Stomach smooth muscle (tissue), 2 donors: Measurements from ENCODE around the gene TNRC6C.

Source experiments
- H3K27ac ChIP-seq: one replicate; pipeline ENCODE4 v1.7.0; 2013; ENCODE audit warnings: mild to moderate bottlenecking, low read length, inconsistent platforms
- H3K27me3 ChIP-seq, 2 donors: one replicate each; pipeline ENCODE4 v1.7.0; 2013; ENCODE audit warnings: low read length in 2 of 2; ENCODE audit not compliant: insufficient read depth in 2 of 2, control insufficient read depth in 1 of 2
- H3K36me3 ChIP-seq, 2 donors: one replicate each; pipeline ENCODE4 v1.7.0; 2013; ENCODE audit warnings: low read length in 2 of 2; ENCODE audit not compliant: control insufficient read depth in 2 of 2, insufficient read depth in 2 of 2
- H3K4me1 ChIP-seq: one replicate; pipeline ENCODE4 v1.7.0; 2013; ENCODE audit warnings: low read length; ENCODE audit not compliant: control insufficient read depth, insufficient read depth
- H3K4me3 ChIP-seq, 2 donors: one replicate each; pipeline ENCODE4 v1.7.0; 2013; ENCODE audit warnings: low read length in 2 of 2
- H3K9ac ChIP-seq, 2 donors: one replicate each; pipeline ENCODE4 v1.7.0; 2013; ENCODE audit warnings: low read length in 2 of 2, mild to moderate bottlenecking in 1 of 2
- H3K9me3 ChIP-seq, 2 donors: one replicate each; pipeline ENCODE4 v1.7.0; 2013; ENCODE audit warnings: low read length in 2 of 2; ENCODE audit not compliant: control insufficient read depth in 2 of 2
- donor health status: healthy.
- donor health status: Pancreatic carcinoma.

Gene TNRC6C

DNA sequence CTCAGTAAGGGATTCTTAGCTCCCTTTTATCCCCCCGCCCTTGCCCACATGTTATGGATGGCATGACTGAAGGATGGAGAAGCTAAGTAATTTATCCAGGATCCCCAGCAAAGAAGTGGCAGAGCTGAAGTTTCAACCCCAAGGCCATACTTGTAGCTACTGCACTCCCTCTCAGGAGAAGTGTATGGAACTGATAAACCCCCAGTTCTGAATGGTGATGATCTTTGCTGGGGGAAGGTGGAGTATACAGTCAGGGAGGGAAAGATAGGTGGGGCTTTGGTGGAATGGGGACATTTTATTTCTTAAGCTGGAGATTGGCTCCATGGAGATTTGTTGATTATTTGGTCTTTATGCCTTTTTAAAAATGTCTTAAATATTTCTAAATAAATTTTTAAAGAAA is 58.3 kb downstream of the TNRC6C start:
- H3K27me3 ChIP-seq: no peaks in the 10 kb centered on the region
- H3K9ac ChIP-seq: no peak overlapping the region
- no peak overlapping the region for H3K27ac ChIP-seq
- peaks cover 2 to 3% of the 10 kb centered on the region in 2 donors for H3K36me3 ChIP-seq
- H3K4me3 ChIP-seq: no peak overlapping the region
- no peaks in the 10 kb centered on the region for H3K9me3 ChIP-seq
- peaks cover 6% of the 10 kb centered on the region for H3K4me1 ChIP-seq

DNA sequence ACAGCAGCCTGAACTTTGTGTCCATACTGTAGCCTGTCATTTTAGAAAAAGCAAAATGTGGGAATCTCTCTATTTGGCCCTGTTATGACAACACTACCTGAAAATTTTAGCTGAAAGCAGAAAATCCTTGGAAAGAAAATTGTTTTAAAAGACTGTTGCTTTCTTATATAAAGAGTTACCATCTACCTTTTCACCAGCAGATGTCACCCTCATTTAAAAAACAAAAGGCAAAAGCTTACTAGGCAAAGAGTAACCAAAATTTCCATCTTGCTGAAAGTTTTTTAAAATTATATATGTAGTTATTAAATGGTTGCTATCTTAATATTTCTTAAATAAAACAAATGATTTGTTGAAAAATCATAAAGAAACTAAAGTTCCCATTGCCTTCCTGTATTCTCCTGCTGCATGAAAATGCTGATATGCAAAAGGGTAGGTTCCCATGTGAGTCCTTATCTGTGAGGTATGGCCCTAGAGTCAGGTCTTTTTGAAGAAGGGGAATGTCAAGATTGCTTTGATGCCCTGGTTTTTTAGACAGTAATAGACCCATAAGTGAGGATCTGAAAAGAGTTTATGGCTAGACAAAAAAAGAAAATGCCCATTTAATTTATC is 61.0 kb downstream of the TNRC6C start:
- peak overlapping the region in 1 of 2 donors; percentile 22 for H3K9ac ChIP-seq
- H3K4me1 ChIP-seq: peaks cover 6% of the 10 kb centered on the region
- H3K27ac ChIP-seq: peak overlapping the region; percentile 38
- H3K4me3 ChIP-seq: no peak overlapping the region
- H3K36me3 ChIP-seq: peaks cover 0 to 3% of the 10 kb centered on the region in 2 donors
- H3K9me3 ChIP-seq: no peaks in the 10 kb centered on the region
- no peaks in the 10 kb centered on the region for H3K27me3 ChIP-seq

DNA sequence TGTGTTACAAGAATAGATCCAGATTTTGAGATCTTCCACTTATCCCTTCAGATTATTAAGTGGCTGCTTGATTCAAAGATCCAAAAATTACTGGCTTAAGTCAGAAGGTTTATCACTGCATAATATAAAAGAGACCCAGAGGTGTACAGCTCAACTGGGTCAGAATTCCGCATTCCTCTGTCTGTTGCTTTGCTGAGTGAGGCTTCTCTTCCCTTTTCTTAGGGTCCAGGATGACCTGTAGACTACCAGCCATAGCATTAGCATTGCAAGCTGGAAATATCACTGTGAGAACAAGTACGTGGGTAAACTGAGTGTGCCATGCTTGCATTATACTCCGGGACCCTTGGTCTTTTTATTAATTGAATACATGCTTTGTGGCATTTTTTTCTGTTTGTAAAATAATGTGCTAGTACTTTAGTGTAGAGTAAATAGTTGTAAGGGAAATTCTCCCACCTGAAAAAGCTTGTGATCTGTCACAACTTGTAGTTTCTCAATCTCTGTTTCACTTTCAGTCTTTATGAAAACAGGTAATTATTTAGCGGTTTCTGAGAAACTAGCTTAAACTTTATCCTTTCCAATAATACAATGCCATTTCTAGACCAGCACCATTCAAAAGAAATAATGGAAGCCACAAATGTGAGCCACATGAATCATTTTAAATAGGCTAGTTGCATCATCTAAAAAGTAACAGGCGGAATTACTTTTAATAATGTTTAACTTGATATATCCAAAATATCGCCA is 61.6 kb downstream of the TNRC6C start:
- Histone ChIP-seq H3K27ac (no peak overlapping the region), H3K9ac (no peak overlapping the region), H3K4me1 (peaks cover 6% of the 10 kb centered on the region), H3K27me3 (no peaks in the 10 kb centered on the region), H3K9me3 (no peaks in the 10 kb centered on the region), H3K4me3 (no peak overlapping the region), H3K36me3 (no peaks in the 10 kb centered on the region)

DNA sequence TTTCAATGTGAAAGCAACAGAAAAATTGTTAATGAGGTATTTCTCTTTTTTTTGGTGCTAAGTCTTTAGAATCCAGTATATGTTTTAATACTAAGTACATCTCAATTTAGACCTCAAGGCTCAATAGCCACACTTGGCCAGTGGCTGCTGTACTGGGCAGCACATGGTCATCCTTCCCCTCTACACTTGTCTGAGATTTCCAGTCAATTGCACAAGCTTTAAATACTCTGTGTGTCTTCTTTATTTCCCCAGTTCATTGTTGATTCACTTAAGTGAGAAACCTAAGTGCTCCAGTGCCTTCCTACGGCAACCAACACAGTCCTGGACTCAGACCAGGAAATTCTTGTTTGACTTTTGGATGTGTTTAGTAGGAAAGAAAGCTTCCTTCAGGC is 62.2 kb downstream of the TNRC6C start:
- H3K36me3 ChIP-seq: no peaks in the 10 kb centered on the region

DNA sequence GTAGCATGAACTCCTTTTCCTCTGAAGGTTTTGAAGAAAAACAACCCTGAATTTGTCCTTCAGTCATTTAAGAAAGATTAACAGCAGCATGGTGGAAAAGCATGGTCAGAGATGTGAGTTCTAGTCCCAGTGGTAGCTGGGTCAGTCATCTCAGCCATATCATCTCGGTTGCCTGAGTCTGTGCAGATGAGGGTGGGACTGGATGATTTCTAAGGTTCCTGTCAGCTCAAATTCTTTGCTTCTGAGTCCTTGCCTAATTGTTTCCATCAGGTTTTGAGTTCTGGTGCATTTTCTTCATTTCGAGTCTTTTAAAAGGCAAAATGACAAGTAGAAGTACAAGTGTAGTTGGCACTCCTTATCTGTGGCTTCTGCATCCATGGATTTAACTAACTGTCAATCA is 63.9 kb downstream of the TNRC6C start:
- no peaks in the 10 kb centered on the region for H3K9me3 ChIP-seq
- no peaks in the 10 kb centered on the region for H3K36me3 ChIP-seq
- no peak overlapping the region for H3K9ac ChIP-seq
- H3K4me1 ChIP-seq: peaks cover 14% of the 10 kb centered on the region
- H3K4me3 ChIP-seq: no peak overlapping the region
- no peak overlapping the region for H3K27ac ChIP-seq
- H3K27me3 ChIP-seq: no peaks in the 10 kb centered on the region

More for the DNA sequence above, 62.2 kb downstream of the TNRC6C start:
- no peak overlapping the region for H3K27ac ChIP-seq
- H3K4me1 ChIP-seq: peaks cover 8% of the 10 kb centered on the region
- no peaks in the 10 kb centered on the region for H3K27me3 ChIP-seq
- H3K9me3 ChIP-seq: no peaks in the 10 kb centered on the region
- no peak overlapping the region for H3K9ac ChIP-seq
- no peak overlapping the region for H3K4me3 ChIP-seq

DNA sequence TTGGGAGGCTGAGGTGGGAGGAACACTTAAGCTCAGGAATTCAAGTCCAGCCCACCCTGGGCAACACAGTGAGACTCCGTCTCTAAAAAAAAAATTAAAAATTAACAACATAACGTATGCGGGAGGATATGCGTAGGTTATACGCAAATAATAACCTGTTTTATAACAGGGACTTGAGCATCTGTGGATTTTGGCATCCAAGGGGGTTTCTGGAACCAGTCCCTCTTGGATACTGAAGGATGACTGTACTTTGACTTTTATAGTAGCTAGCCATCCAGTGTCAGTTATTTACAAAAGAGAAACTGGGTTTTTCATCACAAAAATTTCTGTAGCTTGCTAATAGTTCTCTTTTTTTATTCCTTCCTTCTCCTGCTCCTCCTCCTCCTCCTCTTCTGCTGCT is 64.5 kb downstream of the TNRC6C start:
- Histone ChIP-seq H3K27ac (no peak overlapping the region), H3K9me3 (no peaks in the 10 kb centered on the region), H3K27me3 (no peaks in the 10 kb centered on the region), H3K36me3 (no peaks in the 10 kb centered on the region), H3K4me3 (no peak overlapping the region), H3K4me1 (peaks cover 14% of the 10 kb centered on the region), H3K9ac (no peak overlapping the region)

DNA sequence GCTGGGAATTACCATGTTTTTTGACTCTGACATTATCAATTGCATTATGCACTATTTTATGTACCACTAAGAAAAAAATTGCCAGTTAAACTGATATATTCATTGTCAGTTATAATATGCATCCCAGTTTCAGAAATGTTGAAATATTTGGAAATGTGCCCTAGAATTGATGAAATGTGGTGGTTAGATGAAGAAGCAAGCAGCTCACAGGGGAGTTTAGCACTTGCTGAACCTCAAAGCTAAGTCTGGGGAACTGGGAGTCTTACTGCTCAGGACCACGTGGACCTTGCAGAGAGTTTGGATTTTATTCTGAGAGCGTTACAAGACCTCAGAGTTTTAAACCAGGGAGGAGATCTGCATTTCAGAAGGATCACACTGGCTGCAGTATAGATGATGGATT is 67.9 kb downstream of the TNRC6C start:
- Histone ChIP-seq H3K36me3 (peaks cover 0 to 7% of the 10 kb centered on the region in 2 donors), H3K4me1 (peaks cover 10% of the 10 kb centered on the region), H3K4me3 (no peak overlapping the region), H3K9ac (no peak overlapping the region), H3K9me3 (no peaks in the 10 kb centered on the region), H3K27me3 (no peaks in the 10 kb centered on the region), H3K27ac (no peak overlapping the region)

DNA sequence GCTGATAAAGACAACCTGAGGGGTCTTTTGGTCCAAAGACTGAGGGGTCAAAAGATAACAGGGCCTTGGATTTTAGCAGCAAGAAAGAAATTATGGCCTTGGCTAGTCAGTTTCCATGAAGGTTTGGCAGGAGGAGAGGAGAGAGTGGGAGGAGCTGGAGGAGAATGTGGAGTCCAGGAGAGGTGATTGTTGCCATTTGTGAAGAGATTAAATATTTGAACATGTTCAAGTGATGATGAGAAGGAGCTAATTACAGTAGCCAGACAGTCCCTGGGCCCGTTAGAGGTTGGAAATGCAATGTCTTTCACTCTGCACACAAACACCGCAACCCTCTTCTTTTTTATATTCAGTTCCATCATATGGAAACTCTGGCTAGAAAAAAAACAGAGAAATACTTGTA is 68.6 kb downstream of the TNRC6C start:
- H3K9ac ChIP-seq: no peak overlapping the region
- no peaks in the 10 kb centered on the region for H3K27me3 ChIP-seq
- no peak overlapping the region for H3K27ac ChIP-seq
- peaks cover 10% of the 10 kb centered on the region for H3K4me1 ChIP-seq
- H3K9me3 ChIP-seq: no peaks in the 10 kb centered on the region
- no peak overlapping the region for H3K4me3 ChIP-seq
- H3K36me3 ChIP-seq: peaks cover 7 to 10% of the 10 kb centered on the region in 2 donors

DNA sequence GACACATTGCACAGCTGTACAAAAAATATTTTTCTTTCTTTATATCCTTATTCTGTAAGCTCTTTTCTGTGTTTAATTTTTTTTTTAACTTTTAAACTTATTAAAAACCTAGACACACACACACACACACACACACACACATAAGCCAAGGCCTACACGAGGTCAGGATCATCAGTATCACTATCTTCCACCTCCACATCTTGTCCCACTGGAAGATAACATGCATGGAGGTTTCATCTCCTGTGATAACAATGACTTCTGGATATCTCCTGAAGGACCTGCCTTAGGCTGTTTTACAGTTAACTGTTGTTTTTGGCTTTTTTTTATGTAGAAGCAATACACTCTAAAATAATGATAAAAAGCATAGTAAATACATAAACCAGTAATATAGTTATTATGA is 71.2 kb downstream of the TNRC6C start:
- Histone ChIP-seq H3K4me3 (no peak overlapping the region), H3K27ac (no peak overlapping the region), H3K9ac (no peak overlapping the region), H3K4me1 (peaks cover 8% of the 10 kb centered on the region), H3K9me3 (no peaks in the 10 kb centered on the region), H3K36me3 (peaks cover 11 to 13% of the 10 kb centered on the region in 2 donors), H3K27me3 (no peaks in the 10 kb centered on the region)

DNA sequence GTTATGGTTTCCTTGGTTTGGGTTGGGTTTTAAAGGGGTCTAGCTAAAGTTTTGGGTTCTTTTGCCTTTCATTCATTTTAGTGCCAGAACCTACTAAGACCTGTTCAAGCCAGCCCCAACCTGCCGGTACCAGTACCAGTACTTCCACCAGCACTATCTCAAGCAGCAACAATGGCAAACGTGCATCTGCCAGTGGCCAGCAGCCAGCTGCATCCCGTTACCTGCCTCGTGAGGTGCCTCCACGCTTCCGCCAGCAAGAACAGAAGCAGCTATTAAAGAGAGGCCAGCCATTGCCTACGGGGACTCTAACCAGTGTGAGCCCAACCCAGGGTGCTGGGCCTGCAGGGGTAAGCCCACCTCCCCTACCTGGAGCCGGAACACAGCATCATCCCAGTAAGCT is 72.9 kb downstream of the TNRC6C start:
- Histone ChIP-seq H3K4me1 (peaks cover 3% of the 10 kb centered on the region), H3K9me3 (no peaks in the 10 kb centered on the region), H3K27ac (no peak overlapping the region), H3K36me3 (peaks cover 16 to 17% of the 10 kb centered on the region in 2 donors), H3K9ac (no peak overlapping the region), H3K27me3 (no peaks in the 10 kb centered on the region), H3K4me3 (no peak overlapping the region)

DNA sequence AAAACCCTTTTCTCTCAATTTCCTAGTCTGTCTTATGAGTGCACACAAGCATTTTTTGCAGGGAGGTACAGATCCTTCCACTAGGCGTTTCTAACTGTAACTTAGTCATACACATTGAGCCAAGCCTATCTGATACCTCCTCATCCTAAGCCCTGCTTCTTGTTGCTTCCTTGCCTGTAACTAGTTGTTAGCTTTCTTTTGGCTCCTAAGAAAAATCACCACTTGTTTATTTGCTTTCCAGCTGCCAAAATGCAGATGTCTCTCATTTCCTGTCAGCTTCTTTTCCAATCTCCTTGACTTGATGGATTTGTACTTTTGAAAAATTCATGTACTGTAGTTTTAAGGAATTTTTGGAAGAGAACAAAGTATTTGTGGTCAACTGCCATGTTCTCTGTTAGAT is 73.7 kb downstream of the TNRC6C start:
- Histone ChIP-seq H3K4me1 (peaks cover under 1% of the 10 kb centered on the region), H3K9ac (no peak overlapping the region), H3K27ac (no peak overlapping the region), H3K36me3 (peaks cover 16 to 20% of the 10 kb centered on the region in 2 donors), H3K27me3 (no peaks in the 10 kb centered on the region), H3K4me3 (no peak overlapping the region), H3K9me3 (no peaks in the 10 kb centered on the region)
